Activated T-cell treated with anti-CD3 and anti-CD28 coated beads for 4 hours (primary cell): ENCODE measurements around the gene SDC4.

Experiments used
- DNase-seq: peaks from one replicate; pipeline ENCODE4 v3.0.0-alpha.2; 2020

SDC4 gene

DNA sequence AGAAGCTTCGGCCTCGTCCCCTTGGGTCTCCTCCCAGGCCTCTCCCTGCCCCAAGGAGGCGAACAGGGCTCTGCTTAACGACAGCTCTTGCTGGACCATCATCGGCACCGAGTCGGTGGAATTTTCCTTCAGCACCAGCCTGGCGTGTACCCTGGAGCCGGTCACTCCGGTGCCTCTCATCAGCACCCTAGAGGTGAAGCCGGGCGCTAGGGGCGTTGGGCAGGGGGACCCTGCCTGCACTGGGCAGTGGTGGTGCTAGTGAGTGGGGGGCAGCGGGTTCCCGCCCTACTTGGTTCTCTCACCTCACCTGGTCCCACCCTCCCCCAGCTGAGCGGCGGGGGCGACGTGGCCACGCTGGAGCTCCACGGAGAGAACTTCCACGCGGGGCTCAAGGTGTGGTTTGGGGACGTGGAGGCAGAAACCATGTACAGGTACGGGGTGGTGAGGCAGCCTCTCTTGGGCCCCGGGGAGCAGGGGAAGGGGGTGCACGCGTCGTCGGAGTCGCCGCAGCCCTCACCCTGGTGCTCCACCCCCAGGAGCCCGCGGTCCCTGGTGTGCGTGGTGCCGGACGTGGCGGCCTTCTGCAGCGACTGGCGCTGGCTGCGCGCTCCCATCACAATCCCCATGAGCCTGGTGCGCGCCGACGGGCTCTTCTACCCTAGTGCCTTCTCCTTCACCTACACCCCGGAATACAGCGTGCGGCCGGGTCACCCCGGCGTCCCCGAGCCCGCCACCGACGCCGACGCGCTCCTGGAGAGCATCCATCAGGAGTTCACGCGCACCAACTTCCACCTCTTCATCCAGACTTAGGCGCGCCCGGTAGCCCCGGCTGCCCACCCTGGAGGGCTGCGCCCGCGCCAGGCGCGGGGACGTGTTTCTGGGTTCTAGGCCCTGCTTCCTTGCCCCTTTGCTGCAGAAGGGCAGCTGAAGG, 31.8 kb downstream of the SDC4 start:
- DNase-seq = no peak

DNA sequence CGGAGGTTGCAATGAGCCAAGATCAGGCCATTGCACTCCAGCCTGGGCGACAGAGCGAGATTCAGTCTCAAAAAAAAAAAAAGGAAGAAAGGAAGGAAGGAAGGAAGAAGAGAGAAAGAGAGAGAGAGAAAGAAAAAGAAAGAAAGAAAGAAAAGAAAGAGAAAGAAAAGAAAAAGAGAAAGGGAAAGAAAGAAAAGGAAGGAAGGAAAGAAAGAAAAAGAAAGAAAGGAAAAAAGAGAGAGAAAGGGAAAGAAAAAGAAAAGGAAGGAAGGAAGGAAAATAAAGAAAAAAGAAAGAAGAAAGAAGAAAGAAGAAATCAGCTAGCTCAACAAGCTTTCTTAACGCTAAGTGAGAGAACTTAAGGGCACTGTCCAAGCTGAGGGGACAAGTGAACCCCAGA, 32.6 kb downstream of the SDC4 start:
- no peak for DNase-seq

DNA sequence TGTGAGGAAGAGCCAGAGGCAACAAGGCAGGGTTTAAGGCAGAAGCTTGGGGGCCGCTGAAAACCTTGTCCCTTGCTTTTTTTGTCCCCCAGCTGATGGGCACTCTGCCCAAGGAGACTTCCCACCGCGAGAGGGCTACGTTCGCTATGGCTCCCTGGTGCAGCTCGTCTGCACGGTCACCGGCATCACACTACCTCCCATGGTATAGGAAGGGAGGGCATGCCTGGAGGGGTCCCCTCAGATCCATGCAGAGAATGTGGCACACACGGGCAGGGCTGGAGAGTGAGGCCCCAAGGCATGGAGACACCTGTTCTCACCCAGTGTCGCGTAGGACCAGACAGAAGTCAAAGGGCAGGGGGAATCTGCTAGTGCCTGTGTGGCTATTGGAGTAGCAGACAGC, 34.3 kb downstream of the SDC4 start:
- DNase-seq = no peak

DNA sequence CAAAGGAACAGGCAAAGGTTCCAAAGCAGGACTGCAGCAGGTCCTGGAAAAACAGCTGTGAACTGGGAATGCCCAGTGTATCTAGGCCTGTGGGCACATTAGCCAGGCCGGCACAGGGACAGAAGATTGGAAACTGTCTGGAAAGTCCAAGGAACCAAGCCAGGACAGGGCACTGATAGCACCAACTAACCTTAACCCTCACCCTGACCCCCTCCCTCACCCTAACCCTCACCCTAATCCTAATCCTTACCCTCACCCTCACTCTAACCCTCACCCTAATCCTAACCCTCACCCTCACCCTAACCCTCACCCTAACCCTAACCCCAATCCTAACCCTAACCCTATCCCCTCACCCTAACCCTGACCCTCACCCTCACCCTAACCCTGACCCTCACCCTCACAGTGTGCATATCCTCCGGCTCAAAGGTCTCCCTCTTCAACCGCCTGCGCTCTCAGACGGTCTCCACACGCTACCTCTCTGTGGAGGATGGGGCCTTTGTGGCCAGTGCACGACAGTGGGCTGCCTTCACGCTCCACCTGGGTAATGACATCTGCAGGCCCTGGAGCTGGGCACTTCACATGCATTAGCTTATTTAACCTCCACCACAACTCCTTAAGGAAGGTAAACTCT, 35.0 kb downstream of the SDC4 start:
- no peak for DNase-seq

DNA sequence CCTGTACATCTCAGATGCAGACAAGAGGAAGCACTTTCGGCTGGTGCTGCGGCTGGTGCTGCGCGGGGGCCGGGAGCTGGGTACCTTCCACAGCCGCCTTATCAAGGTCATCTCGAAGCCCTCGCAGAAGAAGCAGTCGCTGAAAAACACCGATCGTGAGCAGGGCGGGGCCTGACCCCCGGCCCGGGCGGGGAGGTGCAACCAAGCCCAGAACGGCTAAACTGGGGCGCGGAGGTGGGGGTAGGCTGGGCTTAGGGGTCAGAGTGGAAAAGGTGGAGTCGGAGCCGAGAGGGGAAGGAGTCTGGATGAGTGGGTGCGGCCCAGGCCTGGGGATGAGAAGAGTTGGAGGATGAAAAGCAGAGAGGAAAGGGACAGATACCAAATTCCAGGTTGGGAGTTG, 36.0 kb downstream of the SDC4 start:
- no peak for DNase-seq

DNA sequence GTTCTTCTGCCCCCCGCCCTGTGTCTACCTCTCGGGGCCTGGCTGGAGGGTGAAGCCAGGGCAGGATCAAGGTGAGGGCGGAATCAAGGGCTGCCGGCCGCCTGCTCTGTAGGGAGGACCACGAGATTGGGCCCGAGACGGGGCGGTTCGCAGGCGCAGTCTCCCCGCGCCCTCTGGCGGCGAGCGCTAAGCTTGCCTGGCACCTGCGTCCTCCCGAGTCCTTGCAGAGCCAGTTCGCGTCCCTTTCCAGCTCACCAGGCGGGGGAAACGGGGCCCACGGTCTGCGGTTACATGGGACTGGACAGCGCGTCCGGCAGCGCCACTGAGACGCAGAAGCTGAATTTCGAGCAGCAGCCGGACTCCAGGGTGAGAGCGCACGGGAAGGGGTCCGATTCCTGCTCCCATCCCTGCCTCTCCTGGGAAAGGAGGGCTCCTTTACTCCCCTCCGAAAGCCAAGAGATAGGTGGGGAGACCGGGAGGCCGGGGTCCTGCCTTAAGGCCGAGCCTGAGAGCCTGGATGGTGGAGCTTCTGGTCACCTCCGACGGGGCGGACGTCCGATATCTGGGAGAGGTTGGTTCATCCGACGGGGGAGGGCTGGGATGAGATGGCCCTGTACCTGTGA, 36.5 kb downstream of the SDC4 start:
- DNase-seq = peak; percentile 46

DNA sequence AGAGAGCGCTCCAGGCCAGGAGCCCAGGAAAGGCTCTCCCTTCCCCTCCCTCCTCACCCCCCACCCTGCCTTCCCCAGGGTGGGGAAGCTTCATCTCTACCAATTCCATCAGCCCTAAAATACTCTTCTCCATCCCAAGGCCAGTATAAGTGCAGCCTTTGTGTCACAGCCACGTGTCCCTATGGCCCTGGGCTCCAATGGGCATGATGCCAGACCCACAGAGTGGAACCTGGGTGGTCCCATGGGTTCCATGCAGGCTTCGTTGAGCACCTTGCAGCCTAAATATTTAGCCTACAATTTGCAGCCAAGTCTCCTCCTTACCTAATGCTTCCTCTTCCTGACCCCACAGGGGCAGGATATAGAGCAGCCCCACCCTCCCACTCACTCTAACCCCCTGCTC, 39.1 kb downstream of the SDC4 start:
- DNase-seq = no peak

DNA sequence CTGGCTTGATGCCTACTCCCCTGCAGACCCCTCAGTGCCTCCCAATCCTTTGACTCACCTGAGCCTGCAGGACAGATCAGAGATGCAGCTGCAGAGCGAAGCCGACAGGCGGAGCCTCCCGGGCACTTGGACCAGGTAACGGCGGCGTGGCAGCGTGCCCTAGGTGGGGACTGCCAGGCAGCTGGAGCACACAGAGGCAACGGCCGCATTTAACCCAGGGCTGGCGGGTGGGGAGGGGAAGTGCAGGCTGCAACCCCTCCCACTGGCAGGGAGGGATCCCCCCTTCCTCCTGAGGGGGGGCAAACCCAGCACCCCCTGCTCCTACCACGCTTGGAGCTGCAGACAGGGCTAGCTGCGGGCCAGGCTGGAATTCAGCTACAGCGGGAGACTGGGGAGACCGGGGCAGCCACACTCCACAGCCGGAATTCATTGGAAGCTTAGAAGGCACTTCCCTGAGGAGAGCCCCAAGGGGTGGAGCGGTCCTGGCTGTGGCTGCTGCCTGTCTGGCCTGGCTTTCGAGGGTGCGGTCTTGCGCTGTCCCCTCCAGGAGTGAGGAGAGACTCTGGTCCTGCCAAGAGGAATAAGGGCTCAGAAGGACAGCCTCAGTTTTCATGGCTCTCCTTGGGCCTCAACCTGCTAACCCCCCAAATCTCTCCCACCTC, 40.0 kb downstream of the SDC4 start, which contains the start of gene MATN4:
MATN4 (minus strand) TSS at position 183 of the 662 bp plus-strand sequence. CDS start 2,717 bp downstream, outside the sequence.
- no peak for DNase-seq

DNA sequence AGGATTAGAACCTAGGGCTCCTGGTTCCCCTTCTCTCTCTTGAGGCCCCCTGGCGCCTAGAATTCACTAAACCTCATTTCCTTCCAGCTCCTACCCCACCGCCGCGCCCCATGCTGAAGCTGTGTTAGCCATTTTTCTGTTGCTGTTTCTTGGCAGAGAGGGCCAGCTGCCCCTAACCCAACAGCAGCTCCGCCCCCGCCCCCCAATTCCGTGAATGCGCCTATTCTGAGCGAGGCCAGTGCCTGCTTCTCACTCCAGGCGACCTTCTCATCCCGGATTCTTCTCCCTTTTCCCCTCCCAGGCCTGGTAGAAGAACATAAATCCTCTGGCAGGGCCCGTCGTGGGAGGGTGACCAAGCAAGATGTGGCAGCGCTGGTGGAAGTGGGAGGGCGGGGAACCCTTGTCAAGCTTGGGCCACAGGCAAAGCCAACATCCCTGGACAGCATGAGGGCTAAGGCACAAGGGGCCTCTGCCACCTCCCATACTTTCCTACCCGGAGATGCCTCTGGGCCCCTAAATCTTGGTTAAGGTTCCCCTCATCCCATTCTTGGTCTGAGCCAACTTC, 41.1 kb downstream of the SDC4 start:
- no peak for DNase-seq

DNA sequence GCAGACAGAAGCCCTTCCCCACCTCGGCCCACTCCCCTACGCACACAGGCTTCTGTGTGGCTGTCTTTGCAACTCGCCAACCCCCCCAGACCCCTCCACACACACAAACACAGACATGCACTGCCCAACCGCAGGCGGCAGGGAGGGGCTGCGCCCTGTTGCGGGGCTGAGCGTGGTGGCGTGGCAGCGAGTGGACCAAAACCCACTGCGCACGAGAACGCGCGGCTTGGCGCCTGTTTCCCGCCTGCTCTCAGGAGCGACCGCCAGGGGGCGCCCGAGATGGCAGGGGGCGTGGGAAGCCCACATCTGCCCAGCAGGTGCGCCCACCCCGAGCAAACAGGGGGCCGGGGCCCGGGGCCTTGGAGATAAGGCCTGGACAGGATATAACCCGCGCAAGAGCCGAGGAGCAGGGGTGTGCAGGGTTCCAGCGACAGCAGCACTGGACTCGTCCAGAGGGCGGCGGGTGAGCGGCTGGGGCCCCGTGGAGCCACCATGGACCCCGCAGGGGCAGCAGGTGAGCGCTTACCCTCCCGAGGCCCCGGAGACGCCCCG, 41.7 kb downstream of the SDC4 start, which contains the start of gene RBPJL:
RBPJL (plus strand) TSS at position 410 of the 552 bp plus-strand sequence; CDS start at position 493, 83 bp downstream.
- DNase-seq = no peak

DNA sequence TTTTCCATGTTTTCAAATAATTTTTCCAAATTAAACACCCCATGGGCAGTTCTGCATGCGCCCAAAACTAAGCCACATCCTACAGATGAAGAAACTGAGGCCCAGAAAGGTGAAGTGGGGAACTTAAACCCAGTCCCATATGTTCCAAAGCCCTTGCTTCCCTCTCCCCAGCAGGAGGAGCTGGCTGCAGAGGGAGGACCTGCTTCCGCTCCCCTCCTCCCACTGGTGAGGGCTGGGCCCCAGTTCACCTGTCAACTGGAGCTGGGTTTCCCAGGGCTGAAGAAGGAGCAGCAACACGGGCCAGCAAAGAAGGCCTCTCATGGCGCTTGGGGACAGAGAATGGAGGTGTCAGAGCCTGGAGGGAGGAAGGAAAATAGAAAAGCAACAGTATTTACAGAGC, 43.0 kb downstream of the SDC4 start:
- no peak for DNase-seq

DNA sequence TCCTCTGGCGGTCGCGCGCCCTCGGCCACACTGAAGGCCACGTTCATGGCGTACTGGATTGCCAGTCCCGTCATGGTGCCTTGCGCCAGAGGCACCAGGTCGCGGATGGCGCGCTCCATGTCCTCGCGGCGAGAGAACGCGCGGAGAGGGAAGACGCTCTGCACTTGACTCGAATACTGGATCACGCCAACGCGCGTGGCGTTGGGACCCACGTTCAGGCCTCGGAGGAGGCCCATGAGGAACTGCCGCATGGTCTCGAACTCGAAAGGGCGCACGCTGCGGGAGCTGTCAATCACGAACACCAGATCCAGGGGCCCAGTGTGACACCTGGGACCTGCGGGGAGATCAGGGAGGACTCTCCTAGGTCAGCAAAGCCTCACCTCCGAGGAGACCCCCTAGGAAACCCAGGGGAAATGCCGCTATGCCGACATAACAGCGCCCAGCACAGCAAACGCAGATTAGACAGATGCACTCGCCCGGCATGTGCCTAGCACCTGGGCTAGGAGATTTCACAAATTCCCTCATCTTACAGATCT, 43.7 kb downstream of the SDC4 start:
- DNase-seq = no peak

DNA sequence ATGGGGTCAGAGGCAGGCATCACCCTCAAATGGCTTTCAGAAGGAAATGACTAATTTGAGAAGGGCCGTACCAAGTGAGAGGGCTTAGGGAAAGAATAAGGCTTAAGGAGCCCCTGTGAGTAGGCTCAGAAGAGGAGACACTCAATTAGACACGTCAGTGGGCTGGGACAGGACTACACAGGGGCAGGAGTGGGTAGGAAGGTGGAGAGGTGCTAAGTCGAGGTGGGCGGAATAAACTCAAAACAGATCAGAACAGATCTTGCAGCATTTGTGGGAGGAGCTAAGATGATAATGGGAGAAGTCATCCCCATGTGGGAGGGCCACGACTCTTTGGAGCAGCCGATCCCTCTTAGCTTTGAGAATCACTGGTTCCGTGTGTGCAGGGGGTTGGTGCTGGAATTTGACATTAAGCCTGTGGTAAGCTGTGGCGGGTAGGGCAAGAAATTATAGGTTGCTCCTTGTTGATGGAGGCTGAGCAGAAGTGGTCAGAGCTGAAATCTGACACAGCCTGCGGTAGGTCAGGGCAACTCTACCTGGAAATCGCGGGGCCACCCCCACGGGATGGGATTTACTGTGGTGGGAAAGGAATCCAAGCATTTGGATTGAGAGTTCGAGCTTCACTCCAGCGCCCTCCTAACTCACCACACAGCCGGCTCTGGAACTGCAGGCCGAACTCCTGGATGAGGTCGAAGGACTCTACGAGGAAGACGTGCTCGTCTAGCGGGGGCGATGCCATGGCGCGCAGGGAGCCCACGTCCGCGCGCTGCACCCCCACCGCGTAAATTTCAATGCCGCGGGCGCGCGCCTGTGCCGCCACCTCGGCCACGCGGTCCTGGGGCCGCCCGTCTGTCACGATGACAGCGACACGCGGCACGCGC, 44.4 kb downstream of the SDC4 start:
- DNase-seq = no peak

DNA sequence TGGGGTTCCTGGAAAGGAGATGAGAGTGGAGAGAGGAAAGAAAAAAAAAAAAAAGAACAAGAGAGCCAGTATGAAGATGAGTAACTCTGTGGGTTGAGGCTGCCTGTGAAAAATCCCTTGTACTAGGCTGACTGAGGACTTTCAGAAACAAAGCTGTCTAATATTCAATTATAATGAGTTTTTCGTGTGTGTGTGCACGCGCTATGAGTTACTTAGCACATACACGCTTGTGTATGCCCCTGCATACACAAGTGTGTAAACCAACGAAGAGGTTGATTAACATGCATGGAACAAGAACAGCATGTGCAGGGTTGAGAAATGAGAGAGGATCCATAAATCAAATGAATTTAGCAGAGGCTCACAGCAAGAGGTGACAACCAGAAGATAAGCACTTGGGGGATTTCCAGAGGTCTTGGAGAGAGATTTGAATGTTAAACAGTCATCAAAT, 46.4 kb downstream of the SDC4 start:
- DNase-seq = no peak

DNA sequence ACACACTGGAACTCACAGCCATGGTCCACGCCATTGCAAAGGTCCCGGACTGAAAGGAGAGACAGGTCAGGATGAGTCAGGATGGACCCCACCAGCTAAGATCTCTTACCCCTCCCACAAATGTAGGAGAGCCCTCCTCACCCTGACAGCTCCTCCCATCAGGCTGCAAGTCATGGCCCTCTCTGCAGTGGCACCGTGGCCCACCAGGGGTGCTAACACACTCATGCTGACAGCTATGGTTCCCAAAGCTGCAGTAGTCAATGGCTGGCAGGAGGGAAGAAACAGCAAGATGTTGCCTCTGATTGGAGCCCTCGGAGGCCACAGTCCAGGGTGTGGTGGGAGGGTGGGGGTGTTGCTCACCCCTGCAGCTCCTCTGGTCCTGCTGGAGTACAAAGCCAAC, 47.3 kb downstream of the SDC4 start:
- no peak for DNase-seq

DNA sequence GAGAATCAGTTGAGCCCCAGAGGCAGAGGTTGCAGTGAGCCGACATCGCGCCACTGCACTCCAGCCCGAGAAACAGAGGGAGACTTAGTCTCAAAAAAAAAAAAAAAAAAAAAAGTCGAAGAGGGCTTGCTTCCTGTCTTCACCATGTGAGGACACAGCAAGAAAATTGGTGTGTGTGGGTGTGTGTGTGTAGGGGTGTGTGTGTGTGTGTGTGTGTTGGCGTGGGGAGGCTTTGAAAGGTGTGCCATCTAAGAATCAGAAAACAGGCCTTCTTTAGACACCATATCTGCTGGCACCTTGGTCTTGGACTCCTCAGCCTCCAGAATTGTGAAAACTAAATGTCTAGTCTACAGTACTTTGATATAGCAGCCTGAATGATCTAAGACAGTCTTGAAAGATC, 48.4 kb downstream of the SDC4 start:
- DNase-seq = no peak

DNA sequence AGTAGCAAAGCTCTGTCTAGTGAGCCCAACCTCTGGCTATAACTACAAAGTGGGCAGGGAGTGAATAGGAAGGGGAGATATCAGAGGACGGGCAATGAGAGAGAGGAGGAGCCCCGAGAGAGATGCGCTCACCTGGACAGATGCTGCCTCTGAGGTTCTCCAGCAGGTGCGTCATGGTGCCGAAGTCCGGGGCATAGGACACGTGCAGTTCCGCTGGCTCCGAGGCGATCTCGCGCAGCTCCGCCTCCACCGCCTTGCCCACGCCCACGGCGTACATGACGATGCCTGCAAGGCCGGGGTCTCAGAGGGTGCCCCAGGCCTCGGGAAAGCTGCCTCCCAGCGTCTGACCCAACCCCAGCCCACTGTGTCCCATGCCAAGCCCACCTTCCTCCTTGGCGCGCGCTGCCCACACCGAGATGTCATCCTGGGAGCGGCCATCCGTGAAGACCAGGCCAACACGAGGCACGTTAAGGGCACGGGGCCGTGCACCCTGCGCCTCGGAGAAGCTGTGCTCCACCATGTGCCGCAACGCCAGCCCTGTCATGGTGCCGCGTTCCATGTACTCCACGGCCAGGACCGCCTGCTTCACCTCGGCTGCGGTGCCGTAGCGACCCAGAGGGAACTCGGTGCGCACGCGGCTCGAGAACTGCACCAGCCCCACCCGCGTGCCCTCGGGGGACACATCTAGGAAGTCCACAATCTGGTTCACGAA, 50.3 kb downstream of the SDC4 start:
- no peak for DNase-seq

DNA sequence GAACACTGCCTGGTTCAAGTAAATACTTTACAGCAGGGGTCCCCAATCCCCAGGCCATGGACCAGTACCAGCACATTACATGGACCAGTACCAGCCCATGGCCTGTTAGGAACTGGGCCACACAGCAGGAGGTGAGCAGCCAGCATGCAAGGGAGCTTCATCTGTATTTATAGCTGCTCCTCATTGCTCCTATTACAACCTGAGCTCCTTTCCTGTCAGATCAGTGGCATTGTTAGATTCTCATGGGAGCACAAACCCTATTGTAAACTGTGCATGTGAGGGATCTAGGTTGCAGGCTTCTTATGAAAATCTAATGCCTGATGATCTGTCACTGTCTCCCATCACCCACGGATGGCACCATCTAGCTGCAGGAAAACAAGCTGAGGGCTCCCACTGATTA, 53.6 kb downstream of the SDC4 start:
- no peak for DNase-seq

DNA sequence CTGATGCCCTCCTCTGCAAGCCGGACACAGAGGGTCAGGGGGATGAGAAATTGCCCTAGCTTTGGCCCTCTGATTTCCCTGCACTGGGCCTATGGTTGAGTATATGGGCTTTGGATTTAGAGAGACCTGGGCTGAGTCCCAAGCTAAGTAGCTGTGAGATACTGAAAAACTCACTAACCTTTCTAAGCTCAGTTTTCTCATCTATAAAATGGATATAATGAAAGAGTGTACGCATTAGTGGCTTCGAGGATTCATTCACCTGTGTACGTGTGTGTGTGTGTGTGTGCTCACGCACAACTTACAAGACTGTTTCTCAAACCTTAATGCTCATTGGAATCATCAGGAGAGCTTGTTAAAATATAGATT, 54.2 kb downstream of the SDC4 start:
- no peak for DNase-seq
